OCI-LY7 (cell line): ENCODE data around the gene GAS7. TPM values are rescaled to one million over a fixed set of nuclear protein-coding genes. Genes with fewer than 3 reads are reported as not detected.

Source experiments
- BruUV-seq: library from RNA; stranded (reverse); fragments of 400-500 nt; replicated peaks from 2 replicates; lab custom pipeline; 2021; lab: Mats Ljungman, UMichigan
- CTCF ChIA-PET: fragments of 300-600 bp; sonication (Branson Sonifier 250); formaldehyde crosslinking; loops from one replicate; lab custom pipeline; 2022; ENCODE audit warnings: antibody characterized with exemption; ENCODE audit not compliant: unreplicated experiment; lab: Charles Lee
- POLR2A ChIA-PET: fragments of 300-600 bp; sonication (Branson Sonifier 250); formaldehyde crosslinking; loops from one replicate; lab custom pipeline; 2022; ENCODE audit warnings: antibody characterized with exemption; lab: Charles Lee
- DNase-seq: peaks from one replicate; pipeline ENCODE4 v3.0.0-alpha.2; 2015; ENCODE audit warnings: low spot score
- H2AFZ ChIP-seq: fragments of 200-600 bp; sonication (generic), shearing (Covaris generic); 2 replicates; pipeline ENCODE4 v1.6.1; 2014; ENCODE audit warnings: mild to moderate bottlenecking, antibody characterized with exemption, low read length, moderate library complexity
- H3K27ac ChIP-seq: fragments of 200-600 bp; sonication (generic); 2 replicates; pipeline ENCODE4 v1.5.1; 2014; ENCODE audit warnings: mixed run types, low read depth, mild to moderate bottlenecking, moderate library complexity, low read length, inconsistent platforms; ENCODE audit not compliant: poor library complexity, severe bottlenecking
- H3K36me3 ChIP-seq: fragments of 200-600 bp; sonication (generic); 2 replicates; pipeline ENCODE4 v1.6.1; 2014; ENCODE audit warnings: mild to moderate bottlenecking, antibody characterized with exemption, low read length, moderate library complexity, mixed read lengths; ENCODE audit not compliant: insufficient read depth
- H3K4me1 ChIP-seq: fragments of 200-600 bp; sonication (generic); 2 replicates; pipeline ENCODE4 v1.5.1; 2014; ENCODE audit warnings: mild to moderate bottlenecking, low read length; ENCODE audit not compliant: insufficient read depth, poor library complexity, severe bottlenecking
- H3K4me2 ChIP-seq: fragments of 200-600 bp; sonication (generic); 2 replicates; pipeline ENCODE4 v1.6.1; 2014; ENCODE audit warnings: mild to moderate bottlenecking, low read length
- H3K4me3 ChIP-seq: fragments of 200-600 bp; sonication (generic); 2 replicates; pipeline ENCODE4 v1.5.1; 2014; ENCODE audit warnings: mild to moderate bottlenecking, low read depth, low read length; ENCODE audit not compliant: poor library complexity, severe bottlenecking
- H3K79me2 ChIP-seq: fragments of 200-600 bp; sonication (generic); 2 replicates; pipeline ENCODE4 v1.6.1; 2016; ENCODE audit warnings: low read depth, mild to moderate bottlenecking, low read length, moderate library complexity, mixed read lengths; ENCODE audit not compliant: insufficient read depth
- H3K9me2 ChIP-seq: fragments of 200-600 bp; sonication (generic); 2 replicates; pipeline ENCODE4 v1.6.1; 2016; ENCODE audit warnings: mild to moderate bottlenecking, low read length, mixed read lengths; ENCODE audit not compliant: insufficient read depth
- H3K9me3 ChIP-seq: fragments of 200-600 bp; sonication (generic); 2 replicates; pipeline ENCODE4 v1.6.1; 2014; ENCODE audit warnings: mild to moderate bottlenecking, mixed run types, low read length, mixed read lengths
- H4K20me1 ChIP-seq: fragments of 200-600 bp; sonication (generic); 2 replicates; pipeline ENCODE4 v1.6.1; 2014; ENCODE audit warnings: mild to moderate bottlenecking, antibody characterized with exemption, low read length, moderate library complexity, mixed read lengths; ENCODE audit not compliant: insufficient read depth
- EZH2phosphoT487 ChIP-seq: fragments of 200-600 bp; sonication (generic); IDR thresholded peaks from 2 replicates; pipeline ENCODE4 v1.6.1; 2018; ENCODE audit warnings: low read depth, borderline replicate concordance, mild to moderate bottlenecking, mixed run types, antibody characterized with exemption, low read length, moderate library complexity, mixed read lengths
- intact Hi-C: fragments of 100-400 bp; cut with micrococcal nuclease; formaldehyde crosslinking; loops from one replicate; pipeline ENCODE4 v1.10.0; 2022; ENCODE audit not compliant: unreplicated experiment
- total RNA-seq, 2 experiments: library from RNA; depleted of rRNA in 1 of 2; stranded (reverse); fragments of >200 nt in 1 of 2; shearing (Covaris generic) in 1 of 2; gene quantifications; 2 replicates each; pipeline ENCODE4 v1.2.3, GENCODE V29; 2014 to 2022
- TF ChIP-seq, protein P1 (sequence below): fragments of 200-600 bp; sonication (generic); conservative IDR thresholded peaks from 2 replicates; pipeline ENCODE4 v1.5.1; 2014; ENCODE audit warnings: mild to moderate bottlenecking, antibody characterized with exemption, low read length, moderate library complexity, mixed read lengths

Gene GAS7
- total RNA-seq, 2 experiments from 2014 or later: 1.5 TPM; not detected in 1

GRCh38 chr17:10141436-10141835 is 57.0 kb downstream of the GAS7 start:
- TF ChIP-seq, protein P1, sequence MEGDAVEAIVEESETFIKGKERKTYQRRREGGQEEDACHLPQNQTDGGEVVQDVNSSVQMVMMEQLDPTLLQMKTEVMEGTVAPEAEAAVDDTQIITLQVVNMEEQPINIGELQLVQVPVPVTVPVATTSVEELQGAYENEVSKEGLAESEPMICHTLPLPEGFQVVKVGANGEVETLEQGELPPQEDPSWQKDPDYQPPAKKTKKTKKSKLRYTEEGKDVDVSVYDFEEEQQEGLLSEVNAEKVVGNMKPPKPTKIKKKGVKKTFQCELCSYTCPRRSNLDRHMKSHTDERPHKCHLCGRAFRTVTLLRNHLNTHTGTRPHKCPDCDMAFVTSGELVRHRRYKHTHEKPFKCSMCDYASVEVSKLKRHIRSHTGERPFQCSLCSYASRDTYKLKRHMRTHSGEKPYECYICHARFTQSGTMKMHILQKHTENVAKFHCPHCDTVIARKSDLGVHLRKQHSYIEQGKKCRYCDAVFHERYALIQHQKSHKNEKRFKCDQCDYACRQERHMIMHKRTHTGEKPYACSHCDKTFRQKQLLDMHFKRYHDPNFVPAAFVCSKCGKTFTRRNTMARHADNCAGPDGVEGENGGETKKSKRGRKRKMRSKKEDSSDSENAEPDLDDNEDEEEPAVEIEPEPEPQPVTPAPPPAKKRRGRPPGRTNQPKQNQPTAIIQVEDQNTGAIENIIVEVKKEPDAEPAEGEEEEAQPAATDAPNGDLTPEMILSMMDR: no peak
- no peaks in the 10 kb centered on the region for H3K9me3 ChIP-seq
- CTCF ChIA-PET: no interaction called here
- DNase-seq: no peak
- H4K20me1 ChIP-seq: no peaks in the 10 kb centered on the region
- POLR2A ChIA-PET: no interaction called here
- no peaks in the 10 kb centered on the region for H3K36me3 ChIP-seq
- intact Hi-C loops: no loop called here
- H3K4me3 ChIP-seq: no peak overlapping the region
- H3K9me2 ChIP-seq: no peaks in the 10 kb centered on the region
- H3K27ac ChIP-seq: no peak overlapping the region
- no peaks in the 10 kb centered on the region for H3K79me2 ChIP-seq
- no TSS peak for BruUV-seq
- no peak overlapping the region for H2AFZ ChIP-seq
- no peaks in the 10 kb centered on the region for H3K4me1 ChIP-seq
- no peak overlapping the region for H3K4me2 ChIP-seq

- H3K79me2 ChIP-seq: no peaks in the 10 kb centered on the region
- H3K27ac ChIP-seq: no peak overlapping the region
- BruUV-seq: no TSS peak
Measured at GRCh38 chr17:10139577-10139976, 58.8 kb downstream of the GAS7 start.

GRCh38 chr17:10136258-10136981 is 62.0 kb downstream of the GAS7 start:
- ChIA-PET POLR2A (interaction anchor here (0.7 kb wide), 1 partner anchor 64 kb away, joined by 3 read pairs; no protein-coding TSS in a partner anchor), CTCF (no interaction called here)
- TF ChIP-seq EZH2phosphoT487: no peak
- TF ChIP-seq, protein P1: no peak
- intact Hi-C loops: no loop called here
- DNase-seq: no peak
- Histone ChIP-seq H3K9me3 (no peaks in the 10 kb centered on the region), H3K9me2 (no peaks in the 10 kb centered on the region), H3K79me2 (no peaks in the 10 kb centered on the region), H3K4me3 (no peak overlapping the region), H3K4me2 (no peak overlapping the region), H3K27ac (no peak overlapping the region), H4K20me1 (no peaks in the 10 kb centered on the region), H3K36me3 (no peaks in the 10 kb centered on the region), H2AFZ (no peak overlapping the region), H3K4me1 (no peaks in the 10 kb centered on the region)
- no TSS peak for BruUV-seq

More at GRCh38 chr17:10139577-10139976, 58.8 kb downstream of the GAS7 start:
- Histone ChIP-seq H2AFZ (no peak overlapping the region), H3K9me3 (no peaks in the 10 kb centered on the region), H3K9me2 (no peaks in the 10 kb centered on the region), H3K36me3 (no peaks in the 10 kb centered on the region), H3K4me2 (no peak overlapping the region), H4K20me1 (no peaks in the 10 kb centered on the region), H3K4me1 (no peaks in the 10 kb centered on the region), H3K4me3 (no peak overlapping the region)
- POLR2A ChIA-PET: no interaction called here
- TF ChIP-seq, protein P1: no peak
- TF ChIP-seq EZH2phosphoT487: no peak
- CTCF ChIA-PET: no interaction called here
- DNase-seq: no peak
- intact Hi-C loops: no loop called here
